SK-N-SH (cell line): ENCODE measurements around the gene PRKG1. TPM values are rescaled to one million over a fixed set of nuclear protein-coding genes. Genes with fewer than 3 reads are reported as not detected.

Experiments
- CTCF ChIA-PET: fragments of 300-600, 350-600 bp; formaldehyde crosslinking; extraction: SDS; loops from one replicate; lab custom pipeline; 2021; lab: Yijun Ruan, JAX
- POLR2A ChIA-PET: fragments of 350-600 bp; sonication (Branson Sonifier 250); formaldehyde crosslinking; extraction: SDS; loops from one replicate; lab custom pipeline; 2020; ENCODE audit warnings: antibody characterized with exemption, inconsistent platforms; lab: Yijun Ruan, JAX
- DNase-seq: peaks from one replicate; pipeline ENCODE4 v3.0.0; 2012
- H2AFZ ChIP-seq: fragments of 200-600 bp; sonication (generic); 2 replicates; pipeline ENCODE4 v1.8.1; 2016; ENCODE audit warnings: antibody characterized with exemption, mild to moderate bottlenecking, low read depth
- H3F3A ChIP-seq: fragments of 200-600 bp; sonication (generic); replicated peaks from 2 replicates; pipeline ENCODE3; 2016; ENCODE audit warnings: antibody characterized with exemption, mild to moderate bottlenecking; ENCODE audit not compliant: insufficient read depth
- H3K27ac ChIP-seq, 2 experiments: fragments of 200-500 bp in 1 of 2; fragments of 200-600 bp in 1 of 2; sonication (Bioruptor generic) in 1 of 2; sonication (generic), shearing (Covaris generic) in 1 of 2; 2 replicates each; pipeline versions ENCODE4 v1.5.1 to v1.6.1; 2014 to 2016; ENCODE audit warnings: low read depth in 2 of 2, inconsistent platforms in 1 of 2, low read length in 1 of 2, mild to moderate bottlenecking in 1 of 2, mixed read lengths in 1 of 2
- H3K27me3 ChIP-seq: fragments of 200-600 bp; sonication (generic), shearing (Covaris generic); 2 replicates; pipeline ENCODE4 v1.6.1; 2016; ENCODE audit warnings: mixed run types; ENCODE audit not compliant: insufficient read depth
- H3K36me3 ChIP-seq, 2 experiments: fragments of 200-500 bp in 1 of 2; fragments of 200-600 bp in 1 of 2; sonication (Bioruptor generic) in 1 of 2; sonication (generic) in 1 of 2; replicated peaks in 1 of 2; 2 replicates each; pipeline versions ENCODE3 to v1.5.1; 2014 to 2016; ENCODE audit warnings: low read length in 1 of 2, mild to moderate bottlenecking in 1 of 2; ENCODE audit not compliant: insufficient read depth in 2 of 2, control insufficient read depth in 1 of 2
- H3K4me1 ChIP-seq, 2 experiments: fragments of 200-500 bp in 1 of 2; fragments of 200-600 bp in 1 of 2; sonication (Bioruptor generic) in 1 of 2; sonication (generic), shearing (Covaris generic) in 1 of 2; 2 replicates each; pipeline versions ENCODE4 v1.5.1 to v1.6.1; 2014 to 2016; ENCODE audit warnings: low read depth in 1 of 2, low read length in 1 of 2, mixed run types in 1 of 2; ENCODE audit not compliant: insufficient read depth in 2 of 2, control insufficient read depth in 1 of 2
- H3K4me2 ChIP-seq: fragments of 200-600 bp; sonication (generic), shearing (Covaris generic); 2 replicates; pipeline ENCODE4 v1.6.1; 2017; ENCODE audit warnings: mixed run types
- H3K4me3 ChIP-seq, 2 experiments: fragments of 200-500 bp in 1 of 2; fragments of 200-600 bp in 1 of 2; sonication (Bioruptor generic) in 1 of 2; sonication (generic), shearing (Covaris generic) in 1 of 2; 2 replicates each; pipeline versions ENCODE4 v1.5.1 to v1.8.1; 2014 to 2016; ENCODE audit warnings: low read depth in 2 of 2, inconsistent platforms in 1 of 2, low read length in 1 of 2, mild to moderate bottlenecking in 1 of 2, mixed read lengths in 1 of 2, moderate library complexity in 1 of 2
- H3K79me2 ChIP-seq: fragments of 200-600 bp; sonication (generic); 2 replicates; pipeline ENCODE4 v1.8.1; 2017; ENCODE audit warnings: mild to moderate bottlenecking; ENCODE audit not compliant: insufficient read depth
- H3K9ac ChIP-seq: fragments of 200-600 bp; sonication (generic); 2 replicates; pipeline ENCODE4 v1.6.1; 2017; ENCODE audit warnings: mixed run types
- H3K9me2 ChIP-seq: fragments of 200-600 bp; sonication (generic); 2 replicates; pipeline ENCODE4 v1.6.1; 2017; ENCODE audit warnings: mixed run types
- H3K9me3 ChIP-seq: fragments of 200-600 bp; sonication (generic); 2 replicates; pipeline ENCODE4 v1.6.1; 2017; ENCODE audit warnings: mixed run types, mild to moderate bottlenecking, moderate library complexity
- H4K20me1 ChIP-seq: fragments of 200-600 bp; sonication (generic); 2 replicates; pipeline ENCODE4 v1.6.1; 2017; ENCODE audit warnings: mild to moderate bottlenecking, mixed run types; ENCODE audit not compliant: insufficient read depth
- EZH2phosphoT487 ChIP-seq: fragments of 200-600 bp; sonication (generic); IDR thresholded peaks from 2 replicates; pipeline ENCODE4 v1.6.1; 2017; ENCODE audit warnings: low read depth, mixed run types, mild to moderate bottlenecking, antibody characterized with exemption, moderate library complexity, borderline replicate concordance
- FOSL2 ChIP-seq: IDR thresholded peaks from 2 replicates; pipeline ENCODE4 v1.4.0; 2012; ENCODE audit warnings: low read depth, mild to moderate bottlenecking, moderate library complexity, borderline replicate concordance
- FOXJ3 ChIP-seq: sonication (generic); formaldehyde crosslinking; IDR thresholded peaks from 2 replicates; pipeline ENCODE4 v1.5.1; 2020; ENCODE audit warnings: mild to moderate bottlenecking, missing genetic modification reagents
- FOXM1 ChIP-seq: IDR thresholded peaks from 2 replicates; pipeline ENCODE4 v1.4.0; 2012; ENCODE audit warnings: low read depth, mild to moderate bottlenecking
- GATA2 ChIP-seq: sonication (generic); formaldehyde crosslinking; IDR thresholded peaks from 2 replicates; pipeline ENCODE4 v1.5.0; 2020; ENCODE audit warnings: mild to moderate bottlenecking, missing genetic modification reagents
- IRF3 ChIP-seq: fragments of 150-350 bp; IDR thresholded peaks from 2 replicates; pipeline ENCODE4 v1.6.1; 2016; ENCODE audit warnings: mild to moderate bottlenecking, low read depth, low read length
- JUND ChIP-seq: IDR thresholded peaks from 2 replicates; pipeline ENCODE4 v1.4.0; 2012
- MAX ChIP-seq: IDR thresholded peaks from 2 replicates; pipeline ENCODE4 v1.4.0; 2012; ENCODE audit warnings: low read depth
- MEF2A ChIP-seq: IDR thresholded peaks from 2 replicates; pipeline ENCODE4 v1.4.0; 2012; ENCODE audit warnings: low read depth, borderline replicate concordance
- MXI1 ChIP-seq: IDR thresholded peaks from 2 replicates; pipeline ENCODE4 v1.6.1; 2012; ENCODE audit warnings: mild to moderate bottlenecking, low read depth, low read length, improper control_type of control experiment
- NFIC ChIP-seq: IDR thresholded peaks from 2 replicates; pipeline ENCODE4 v1.4.0; 2012; ENCODE audit warnings: borderline replicate concordance
- PBX3 ChIP-seq: IDR thresholded peaks from 2 replicates; pipeline ENCODE4; 2012
- POLR2AphosphoS5 ChIP-seq: IDR thresholded peaks from 2 replicates; pipeline ENCODE4 v1.6.1; 2012; ENCODE audit warnings: low read depth, low read length
- REST ChIP-seq: IDR thresholded peaks from 2 replicates; pipeline ENCODE4 v1.6.1; 2012; ENCODE audit warnings: mild to moderate bottlenecking, low read depth, low read length, moderate library complexity
- RXRA ChIP-seq: IDR thresholded peaks from 2 replicates; pipeline ENCODE4 v1.4.0; 2012; ENCODE audit warnings: low read depth, mild to moderate bottlenecking, borderline replicate concordance
- SMC3 ChIP-seq: IDR thresholded peaks from 2 replicates; pipeline ENCODE4 v1.6.1; 2012; ENCODE audit warnings: low read depth, low read length, improper control_type of control experiment
- TAF1 ChIP-seq: IDR thresholded peaks from 2 replicates; pipeline ENCODE4 v1.6.1; 2012; ENCODE audit warnings: low read depth, mild to moderate bottlenecking, low read length, moderate library complexity, borderline replicate concordance
- TEAD4 ChIP-seq: IDR thresholded peaks from 2 replicates; pipeline ENCODE4 v1.4.0; 2012; ENCODE audit warnings: mild to moderate bottlenecking, borderline replicate concordance; ENCODE audit not compliant: insufficient read depth
- USF1 ChIP-seq: IDR thresholded peaks from 2 replicates; pipeline ENCODE4 v1.4.0; 2012; ENCODE audit warnings: low read depth, borderline replicate concordance
- YY1 ChIP-seq: IDR thresholded peaks from 2 replicates; pipeline ENCODE4 v1.4.0; 2012; ENCODE audit warnings: low read depth, mild to moderate bottlenecking
- WGBS: methylation state at CpG from one replicate; pipeline ENCODE4 v1.1.6; 2017; ENCODE audit warnings: low lambda C conversion rate; 5-methylcytosine and 5-hydroxymethylcytosine counted together
- polyA plus RNA-seq, 3 experiments: library from polyadenylated mRNA; depleted of rRNA; stranded (reverse); fragments of >200 nt; gene quantifications; 2 replicates each; pipeline ENCODE4 v1.2.3, GENCODE V29; 2012

Gene PRKG1
- polyA plus RNA-seq, 1 of the 3 experiments (the other 2 are of a cell fraction) = 4.1 TPM

GRCh38 chr10:51433949-51434475 lies 359.7 kb downstream of the PRKG1 start:
- ChIA-PET POLR2A (no interaction called here), CTCF (no interaction called here)
- Histone ChIP-seq H2AFZ (no peak overlapping the region), H3K27ac (no peak overlapping the region), H3F3A (no peaks in the 10 kb centered on the region), H3K4me2 (no peak overlapping the region), H3K9me3 (no peaks in the 10 kb centered on the region), H3K9ac (no peak overlapping the region), H3K79me2 (no peaks in the 10 kb centered on the region), H4K20me1 (no peaks in the 10 kb centered on the region), H3K27me3 (no peaks in the 10 kb centered on the region), H3K4me1 (no peaks in the 10 kb centered on the region), H3K9me2 (no peaks in the 10 kb centered on the region), H3K4me3 (no peak overlapping the region), H3K36me3 (no peaks in the 10 kb centered on the region)
- 94% methylated on average over 4 of the region's 4 CpGs for WGBS
- no peak for DNase-seq
- TF ChIP-seq MAX (no peak), NFIC (no peak), REST (no peak), FOXJ3 (CRISPR knock-in tag) (no peak), SMC3 (no peak), JUND (no peak), POLR2AphosphoS5 (no peak), EZH2phosphoT487 (no peak), IRF3 (no peak), GATA2 (CRISPR knock-in tag) (no peak), TEAD4 (no peak), FOXM1 (no peak)
- TF ChIP-seq, all 33 proteins: peak for 0

- Histone ChIP-seq H3K9ac (no peak overlapping the region), H3K4me2 (no peak overlapping the region), H3K79me2 (no peaks in the 10 kb centered on the region), H3K4me1 (no peaks in the 10 kb centered on the region), H3K9me2 (no peaks in the 10 kb centered on the region), H3K27ac (no peak overlapping the region), H3K36me3 (no peaks in the 10 kb centered on the region), H3K9me3 (no peaks in the 10 kb centered on the region), H3K4me3 (no peak overlapping the region), H4K20me1 (no peaks in the 10 kb centered on the region), H2AFZ (no peak overlapping the region), H3F3A (no peaks in the 10 kb centered on the region), H3K27me3 (no peaks in the 10 kb centered on the region)
- POLR2A ChIA-PET = no interaction called here
- CTCF ChIA-PET = interaction anchor here (0.8 kb wide), 1 partner anchor 23 kb away, joined by 3 read pairs; no protein-coding TSS in a partner anchor
- no peak for DNase-seq
- 84% methylated on average over 4 of the region's 4 CpGs for WGBS
- no peak for TF ChIP-seq USF1
- no peak for TF ChIP-seq FOXJ3 (CRISPR knock-in tag)
- no peak for TF ChIP-seq TAF1
- TF ChIP-seq EZH2phosphoT487 = no peak
- TF ChIP-seq YY1 = no peak
- no peak for TF ChIP-seq SMC3
- no peak for TF ChIP-seq MEF2A
- TF ChIP-seq FOXM1 = no peak
- TF ChIP-seq FOSL2 = no peak
- no peak for TF ChIP-seq RXRA
- TF ChIP-seq PBX3 = no peak
- no peak for TF ChIP-seq MXI1
Measured at GRCh38 chr10:51436805-51437204, 362.5 kb downstream of the PRKG1 start.
